Stimulated activated CD4-positive, alpha-beta T cell treated with anti-CD3 and anti-CD28 coated beads, Interleukin-1b, Interleukin-23, amount 100 ng/mL, for 24 hours (primary cell): ENCODE measurements around the gene SLC6A3.

Source experiments
- DNase-seq, 4 experiments: peaks; one replicate each; pipeline ENCODE4 v3.0.0-alpha.2; 2020; ENCODE audit warnings: low read depth in 4 of 4, low spot score in 1 of 4

The SLC6A3 gene

DNA sequence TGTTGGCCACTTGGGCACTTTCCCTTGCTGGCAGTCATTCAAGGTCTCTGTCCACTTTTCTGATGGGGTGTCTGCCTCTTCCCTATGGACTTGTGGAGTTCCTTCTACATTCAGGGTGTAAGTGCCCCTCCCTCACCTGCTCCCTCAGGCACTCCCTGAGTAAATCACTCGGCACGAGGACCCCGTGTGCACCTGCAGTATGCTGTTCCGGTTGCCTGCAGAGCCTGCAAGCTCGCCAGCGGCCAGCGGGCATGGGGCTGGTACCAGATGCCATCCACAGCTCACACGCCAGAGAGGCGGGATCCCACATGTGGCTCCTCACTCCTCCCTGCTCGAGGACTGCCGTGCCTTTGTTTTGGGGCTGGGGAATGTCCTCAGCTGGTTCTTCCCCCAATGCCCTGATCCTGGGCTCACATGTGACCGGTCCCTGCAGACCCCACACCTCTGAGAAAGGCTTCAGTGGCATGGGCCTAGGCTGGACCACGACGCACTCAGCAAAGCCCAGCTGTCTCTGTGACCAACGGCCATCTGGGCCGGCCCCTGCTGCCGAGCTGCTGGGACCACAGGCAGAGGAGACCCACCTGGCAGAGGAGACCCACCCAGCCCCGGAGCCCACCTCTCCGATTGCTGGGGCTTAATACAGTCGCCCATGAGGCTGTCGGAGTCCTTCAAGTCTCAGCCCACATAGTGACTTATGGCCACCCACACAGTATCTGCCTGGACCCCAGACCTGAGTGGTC lies 54.2 kb downstream of the SLC6A3 start:
- no peak for DNase-seq

GRCh38 chr5:1390333-1390732 lies 54.9 kb downstream of the SLC6A3 start:
- DNase-seq: no peak

DNA sequence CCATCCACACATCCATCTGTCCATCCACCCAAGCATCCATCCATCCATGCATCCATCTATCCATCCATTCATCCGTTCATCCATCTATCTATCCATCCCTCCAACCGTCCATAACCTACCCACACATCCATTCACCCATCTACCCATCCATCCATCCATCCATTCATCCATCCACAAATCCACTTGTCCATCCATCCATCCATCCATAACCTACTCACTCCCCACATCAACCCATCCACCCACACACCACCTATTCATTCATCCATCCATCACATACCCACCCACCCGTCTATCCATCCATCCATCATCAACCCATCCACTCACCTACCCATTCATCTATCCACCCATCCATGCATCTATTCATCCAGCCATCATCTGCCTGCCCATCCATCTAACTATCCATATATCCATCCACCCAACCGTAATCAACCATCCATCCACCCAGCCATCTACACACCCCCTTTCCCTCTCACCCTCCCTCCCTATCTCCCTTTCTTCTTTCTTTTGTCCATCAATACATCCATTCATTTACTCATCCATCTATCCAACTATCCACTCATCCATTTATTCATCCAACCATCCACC lies 56.8 kb downstream of the SLC6A3 start:
- no peak for DNase-seq

DNA sequence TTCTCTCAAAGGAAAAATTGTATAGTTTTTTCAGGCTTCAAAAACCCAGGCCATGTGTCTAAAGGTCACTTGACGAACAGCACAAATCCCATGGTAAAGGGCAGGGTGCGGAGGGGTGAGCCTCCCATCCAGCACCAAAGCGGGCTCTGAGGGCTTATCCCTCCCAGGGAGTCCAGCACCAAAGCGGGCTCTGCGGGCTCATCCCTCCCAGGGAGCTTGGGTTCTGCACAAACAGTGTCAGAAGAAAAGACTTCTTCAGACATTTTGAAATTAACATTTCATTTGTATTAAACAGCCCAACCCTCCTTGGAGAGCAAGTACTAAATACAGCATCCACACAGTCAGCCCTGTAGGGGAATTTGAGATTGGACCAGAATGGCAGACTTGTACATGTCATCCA lies 57.4 kb downstream of the SLC6A3 start:
- DNase-seq: no peak

GRCh38 chr5:1387059-1387755 lies 58.0 kb downstream of the SLC6A3 start:
- DNase-seq: no peak

GRCh38 chr5:1386274-1386717 lies 58.9 kb downstream of the SLC6A3 start:
- DNase-seq: peak in 3 of 4 experiments; percentile 31 to 36 (median 32)

DNA sequence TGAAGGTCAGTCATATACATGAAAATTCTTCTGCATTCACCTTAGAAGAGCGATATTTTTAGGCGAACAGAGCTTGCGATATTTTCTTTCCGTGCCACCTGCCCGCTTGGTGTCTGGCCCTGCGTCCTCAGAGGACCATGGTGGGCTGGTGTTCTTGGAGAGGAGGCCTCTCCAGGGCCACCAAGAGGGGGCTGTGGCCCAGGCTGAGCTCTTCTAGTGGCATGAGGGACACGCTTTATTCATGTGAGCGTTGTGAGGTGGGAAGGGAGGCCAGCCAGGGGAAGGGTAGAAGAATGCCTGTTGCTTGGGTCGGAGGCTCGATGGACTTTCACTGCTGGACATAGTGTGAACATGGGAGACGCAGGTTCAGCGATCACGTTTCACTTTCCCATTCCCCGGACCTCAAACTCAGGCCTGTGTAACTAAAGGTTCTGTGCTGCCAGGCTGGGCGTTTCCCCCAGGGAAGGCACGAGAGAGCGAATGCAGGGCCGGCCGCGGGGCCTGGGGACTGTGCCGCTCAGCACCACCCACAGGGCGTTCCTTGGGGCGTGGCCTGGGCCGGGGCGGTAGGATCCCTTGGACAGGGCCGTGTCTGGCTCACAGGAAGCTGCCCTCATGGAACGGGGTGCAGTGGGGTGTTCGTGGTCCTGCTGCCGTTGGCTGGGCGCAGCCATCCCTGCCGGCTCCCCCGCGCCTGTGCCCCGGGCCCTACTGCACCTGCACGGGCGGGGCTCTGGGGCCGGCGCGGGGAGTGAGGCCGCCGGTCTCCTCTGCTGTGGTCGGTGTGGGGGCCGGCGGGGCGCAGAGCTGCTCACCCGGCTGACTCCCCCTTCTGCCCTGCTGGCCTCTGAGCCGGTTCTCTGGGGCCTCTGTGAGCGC lies 59.6 kb downstream of the SLC6A3 start:
- DNase-seq: peak; percentile 65 to 82 (median 70)

DNA sequence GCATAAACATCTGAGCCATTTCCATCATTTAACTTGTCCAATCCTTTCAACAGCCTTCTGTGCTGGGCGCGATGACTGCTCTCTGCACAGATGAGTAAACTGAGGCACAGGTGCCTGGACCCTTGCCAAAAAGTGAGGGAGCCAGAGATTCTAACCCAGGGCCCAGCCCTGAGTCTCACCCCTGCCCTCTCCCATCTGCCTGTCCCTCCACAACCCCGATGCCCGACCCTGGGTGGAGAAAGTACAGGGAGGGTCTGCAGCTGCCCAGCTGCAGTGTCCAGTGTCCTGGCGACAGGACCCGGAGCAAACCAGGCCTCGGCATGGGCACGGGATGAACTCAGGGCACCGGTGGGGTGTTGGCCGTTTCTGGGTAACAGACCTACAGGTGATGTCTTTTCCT lies 60.7 kb downstream of the SLC6A3 start:
- DNase-seq: no peak

- no peak for DNase-seq
Measured at GRCh38 chr5:1383886-1384401, 61.3 kb downstream of the SLC6A3 start.

- DNase-seq: no peak
Measured at GRCh38 chr5:1383344-1383743, 61.9 kb downstream of the SLC6A3 start.

DNA sequence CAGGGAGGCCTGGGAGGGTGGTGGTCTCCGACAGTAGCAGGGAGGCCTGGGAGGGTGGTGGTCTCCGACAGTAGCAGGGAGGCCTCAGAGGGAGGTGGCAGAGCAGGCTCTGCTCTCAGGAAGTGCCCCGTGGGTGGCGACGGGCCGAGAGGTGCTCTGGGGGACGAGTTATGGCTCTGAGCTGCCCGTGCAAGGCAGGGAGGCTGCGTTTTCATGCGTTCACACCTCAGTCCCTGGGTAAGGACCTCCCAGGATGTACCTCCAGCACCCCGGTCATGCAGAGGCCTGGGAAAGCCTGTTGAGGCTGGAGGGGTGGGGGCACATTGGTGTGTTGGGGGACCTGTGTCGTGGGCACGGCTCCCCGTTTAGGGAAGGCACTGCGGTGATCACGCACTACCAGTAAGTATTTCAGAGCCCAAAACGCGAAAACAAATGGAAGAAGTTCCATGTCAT lies 63.0 kb downstream of the SLC6A3 start:
- no peak for DNase-seq

- DNase-seq: no peak
Measured at GRCh38 chr5:1381370-1382247, 63.6 kb downstream of the SLC6A3 start.

DNA sequence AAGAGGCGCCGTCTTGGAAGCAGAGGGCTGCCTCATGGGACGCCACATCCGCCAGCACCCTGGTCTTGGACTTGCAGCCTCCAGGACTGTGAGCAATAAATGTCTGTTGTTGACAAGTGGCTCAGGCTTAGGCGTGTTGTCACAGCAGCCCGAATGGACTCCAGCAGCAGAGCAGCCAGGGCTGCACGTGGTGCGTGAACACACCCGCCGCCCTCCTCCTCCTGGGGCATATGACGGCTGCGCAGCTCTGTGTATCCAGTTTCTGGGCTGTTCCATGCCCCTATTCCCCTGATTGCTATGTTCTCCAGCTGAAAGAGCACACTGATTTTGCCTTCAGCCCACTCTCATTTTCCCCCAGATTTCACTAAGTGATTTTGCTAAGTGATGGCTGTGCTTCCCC lies 64.3 kb downstream of the SLC6A3 start:
- no peak for DNase-seq

GRCh38 chr5:1380011-1380817 lies 65.0 kb downstream of the SLC6A3 start:
- DNase-seq: peak in 2 of 4 experiments; percentile 15 to 41

GRCh38 chr5:1378866-1379659 lies 66.2 kb downstream of the SLC6A3 start:
- DNase-seq: no peak

DNA sequence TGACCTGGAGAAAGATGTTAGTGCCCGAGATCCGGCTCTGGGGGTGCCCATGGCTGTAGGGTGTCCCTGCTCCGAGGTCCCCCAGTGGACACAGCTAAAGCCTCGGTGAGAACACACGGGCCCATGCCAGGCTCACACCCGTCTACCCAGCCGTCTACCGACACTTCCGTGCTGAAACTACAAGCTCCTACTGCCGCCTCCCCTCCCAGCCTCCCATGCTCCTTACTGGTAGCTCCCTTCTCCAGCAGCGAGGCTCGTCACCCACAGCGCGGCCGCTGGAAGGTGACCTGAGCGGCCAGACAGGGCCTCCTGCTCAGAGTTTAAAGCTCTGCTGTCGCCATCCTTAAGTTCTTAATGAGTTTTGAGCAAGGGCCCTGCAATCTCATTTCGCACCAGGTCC lies 67.1 kb downstream of the SLC6A3 start:
- DNase-seq: no peak

- no peak for DNase-seq
Measured at GRCh38 chr5:1376981-1377380, 68.3 kb downstream of the SLC6A3 start.
